HepG2 (cell line): ENCODE measurements around the gene ETFA. TPM values are rescaled to one million over a fixed set of nuclear protein-coding genes. Genes with fewer than 3 reads are reported as not detected.

Experiments
- ATAC-seq: fragments of 200-7000 bp; cut with Tn5 transposase; 3 replicates; pipeline ENCODE4 v1.9.1; 2020; ENCODE audit warnings: mild to moderate bottlenecking, moderate library complexity
- BruUV-seq: library from RNA; stranded (reverse); fragments of 400-500 nt; replicated peaks from 2 replicates; lab custom pipeline; 2021; lab: Mats Ljungman, UMichigan
- CTCF ChIA-PET: fragments of 300-600 bp; formaldehyde crosslinking; extraction: SDS; loops from one replicate; lab custom pipeline; 2021; ENCODE audit warnings: low total read pairs, inconsistent platforms, low intra/inter-chr PET ratio; lab: Yijun Ruan, JAX
- POLR2A ChIA-PET: fragments of 350-600 bp; sonication (Branson Sonifier 250); formaldehyde crosslinking; loops from one replicate; lab custom pipeline; 2020; ENCODE audit warnings: antibody characterized with exemption, inconsistent platforms; lab: Yijun Ruan, JAX
- DNase-seq: peaks from one replicate; pipeline ENCODE4 v3.0.0-alpha.2; 2015; ENCODE audit warnings: low spot score
- FAIRE-seq: peaks from 3 replicates; lab custom pipeline; 2011; peaks lifted over from hg19 to GRCh38; lab: Jason Lieb, UNC
- H2AFZ ChIP-seq: one replicate; pipeline ENCODE4 v1.6.1; 2011; ENCODE audit warnings: low read length, inconsistent platforms
- H3K27ac ChIP-seq: fragments of 300-600 bp; 3 replicates; pipeline ENCODE4 v1.8.0; 2011; ENCODE audit warnings: mixed run types, mild to moderate bottlenecking, mixed read lengths, low read length, inconsistent platforms; ENCODE audit not compliant: insufficient read depth; ENCODE audit errors: extremely low read length
- H3K27me3 ChIP-seq, 2 experiments: fragments of 200-600 bp in 1 of 2; 2 replicates in 1 of 2; 3 replicates in 1 of 2; pipeline versions ENCODE4 v1.6.0 to v1.8.0; 2011; ENCODE audit warnings: low read length in 2 of 2, mild to moderate bottlenecking in 2 of 2, moderate library complexity in 2 of 2, inconsistent platforms in 1 of 2; ENCODE audit not compliant: insufficient read depth in 2 of 2, control insufficient read depth in 1 of 2
- H3K36me3 ChIP-seq, 2 experiments: fragments of 200-600 bp in 1 of 2; replicated peaks in 1 of 2; 2 replicates in 1 of 2; 3 replicates in 1 of 2; pipeline versions ENCODE4 v1.5.1 to v1.8.0; 2011; ENCODE audit warnings: low read length in 2 of 2, inconsistent platforms in 1 of 2; ENCODE audit not compliant: insufficient read depth in 2 of 2, control insufficient read depth in 1 of 2
- H3K4me1 ChIP-seq: 2 replicates; pipeline ENCODE4 v1.5.1; 2012; ENCODE audit warnings: low read length, inconsistent platforms; ENCODE audit not compliant: insufficient read depth
- H3K4me2 ChIP-seq: 2 replicates; pipeline ENCODE4 v1.6.0; 2011; ENCODE audit warnings: low read depth, low read length, inconsistent platforms
- H3K4me3 ChIP-seq, 3 experiments: fragments of 200-600 bp in 1 of 3; sonication (generic), shearing (Covaris generic) in 1 of 3; replicated peaks in 1 of 3; 2 replicates each; pipeline ENCODE4 v1.5.1; 2011 to 2016; ENCODE audit warnings: low read length in 3 of 3, inconsistent platforms in 2 of 3, low read depth in 2 of 3, mild to moderate bottlenecking in 2 of 3, control low read depth in 1 of 3, mixed read lengths in 1 of 3; ENCODE audit not compliant: insufficient read depth in 1 of 3
- H3K79me2 ChIP-seq: one replicate; pipeline ENCODE4 v1.6.1; 2011; ENCODE audit warnings: low read length, inconsistent platforms; ENCODE audit not compliant: insufficient read depth
- H3K9ac ChIP-seq: 2 replicates; pipeline ENCODE4 v1.6.0; 2011; ENCODE audit warnings: mild to moderate bottlenecking, low read depth, low read length, inconsistent platforms; ENCODE audit not compliant: insufficient read depth
- H3K9me3 ChIP-seq: 2 replicates; pipeline ENCODE4 v1.5.1; 2012; ENCODE audit warnings: mild to moderate bottlenecking, low read length
- H4K20me1 ChIP-seq: 2 replicates; pipeline ENCODE4 v1.6.0; 2011; ENCODE audit warnings: inconsistent platforms, mild to moderate bottlenecking, low read length, moderate library complexity; ENCODE audit not compliant: insufficient read depth
- MIER3 ChIP-seq: IDR thresholded peaks from 2 replicates; pipeline ENCODE4 v1.6.1; 2016; ENCODE audit warnings: missing compliant biosample characterization, borderline replicate concordance
- NFIC ChIP-seq: IDR thresholded peaks from 2 replicates; pipeline ENCODE4 v1.6.1; 2012; ENCODE audit warnings: mild to moderate bottlenecking, low read length, inconsistent platforms
- SIN3B ChIP-seq: fragments of 150-350 bp; IDR thresholded peaks from 2 replicates; pipeline ENCODE4 v1.6.1; 2014; ENCODE audit warnings: low read length
- TRIM22 ChIP-seq: fragments of 450-650 bp; IDR thresholded peaks from 2 replicates; pipeline ENCODE4 v1.6.1; 2017
- ZFAT ChIP-seq: sonication (generic); formaldehyde crosslinking; conservative IDR thresholded peaks from 2 replicates; pipeline ENCODE4 v1.8.1; 2023; ENCODE audit warnings: missing genetic modification reagents, inconsistent platforms
- ZFP90 ChIP-seq: sonication (generic); formaldehyde crosslinking; IDR thresholded peaks from 2 replicates; pipeline ENCODE4 v1.8.0; 2022; ENCODE audit warnings: missing genetic modification reagents, mild to moderate bottlenecking, inconsistent platforms, borderline replicate concordance
- ZNF512B ChIP-seq: sonication (generic); formaldehyde crosslinking; IDR thresholded peaks from 2 replicates; pipeline ENCODE4 v1.5.1; 2020; ENCODE audit warnings: missing genetic modification reagents, mild to moderate bottlenecking, borderline replicate concordance
- ZNF619 ChIP-seq: sonication (generic); formaldehyde crosslinking; IDR thresholded peaks from 2 replicates; pipeline ENCODE4 v1.4.0; 2020; ENCODE audit warnings: mild to moderate bottlenecking, missing genetic modification reagents
- ZNF713 ChIP-seq: sonication (generic); formaldehyde crosslinking; IDR thresholded peaks from 2 replicates; pipeline ENCODE4 v1.4.0; 2020; ENCODE audit warnings: mild to moderate bottlenecking, missing genetic modification reagents
- ZUFSP ChIP-seq: sonication (generic); formaldehyde crosslinking; IDR thresholded peaks from 2 replicates; pipeline ENCODE4 v1.9.0; 2021; ENCODE audit warnings: missing genetic modification reagents, mild to moderate bottlenecking, borderline replicate concordance
- WGBS: methylation state at CpG from one replicate; pipeline ENCODE4 v1.1.6; 2017; ENCODE audit warnings: low lambda C conversion rate; 5-methylcytosine and 5-hydroxymethylcytosine counted together
- in situ Hi-C: cut with HindIII; loops from 2 replicates; pipeline ENCODE4 v1.10.0; 2017; ENCODE audit warnings: low pct_unique_long_range_greater_than_20kb; ENCODE audit not compliant: extremely low pct_ligation_motif_present
- intact Hi-C: fragments of 100-400 bp; cut with micrococcal nuclease; formaldehyde crosslinking; loops from one replicate; pipeline ENCODE4 v1.10.0; 2022; ENCODE audit not compliant: unreplicated experiment
- polyA plus RNA-seq, 8 experiments: library from polyadenylated mRNA; depleted of rRNA in 3 of 8; stranded (reverse) in 7 of 8; unstranded in 1 of 8; fragments of >200 nt; fragmentation: Illumina TruSeq in 4 of 8; extraction: Trizol in 4 of 8; gene quantifications; 2 replicates each; pipeline versions ENCODE4 v1.2.1 to v1.2.3, GENCODE V29; 2011 to 2016; ENCODE audit warnings: low read depth in 4 of 8, missing spikeins in 1 of 8, mixed read lengths in 1 of 8; ENCODE audit not compliant: insufficient read depth in 1 of 8
- total RNA-seq, 5 experiments: library from RNA; depleted of rRNA; stranded (reverse); fragments of >200 nt; fragmentation: Illumina TruSeq; extraction: Trizol; gene quantifications; 2 replicates each; pipeline ENCODE4 v1.2.3, GENCODE V29; 2016; ENCODE audit warnings: low read depth in 1 of 5
- TF ChIP-seq, protein P1 (sequence below): sonication (generic); formaldehyde crosslinking; IDR thresholded peaks from 2 replicates; pipeline ENCODE4 v1.4.0; 2020; ENCODE audit warnings: missing genetic modification reagents

ETFA gene
- total and polyA plus RNA-seq, 2 of the 13 experiments (the other 11 are each of a cell fraction or from before 2014, with no cell fraction given), result 291 to 396 TPM

GRCh38 chr15:76353903-76354302, 42.6 kb upstream of the ETFA start:
- H3K36me3 ChIP-seq, result no peaks in the 10 kb centered on the region
- in situ Hi-C loops (no loop called here), intact Hi-C loops (no loop called here)
- ChIA-PET CTCF (no interaction called here), POLR2A (no interaction called here)
- H3K79me2 ChIP-seq, result no peaks in the 10 kb centered on the region
- no peak overlapping the region for H3K27ac ChIP-seq
- H3K9me3 ChIP-seq, result no peaks in the 10 kb centered on the region
- no peak overlapping the region for H2AFZ ChIP-seq
- H3K4me3 ChIP-seq, result no peak overlapping the region
- H3K4me1 ChIP-seq, result no peaks in the 10 kb centered on the region
- TF ChIP-seq, protein P1, sequence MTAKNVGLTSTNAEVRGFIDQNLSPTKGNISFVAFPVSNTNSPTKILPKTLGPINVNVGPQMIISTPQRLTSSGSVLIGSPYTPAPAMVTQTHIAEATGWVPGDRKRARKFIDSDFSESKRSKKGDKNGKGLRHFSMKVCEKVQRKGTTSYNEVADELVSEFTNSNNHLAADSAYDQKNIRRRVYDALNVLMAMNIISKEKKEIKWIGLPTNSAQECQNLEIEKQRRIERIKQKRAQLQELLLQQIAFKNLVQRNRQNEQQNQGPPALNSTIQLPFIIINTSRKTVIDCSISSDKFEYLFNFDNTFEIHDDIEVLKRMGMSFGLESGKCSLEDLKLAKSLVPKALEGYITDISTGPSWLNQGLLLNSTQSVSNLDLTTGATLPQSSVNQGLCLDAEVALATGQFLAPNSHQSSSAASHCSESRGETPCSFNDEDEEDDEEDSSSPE (CRISPR knock-in tag), result no peak
- no peak for TF ChIP-seq ZFAT (CRISPR knock-in tag)
- no peak for TF ChIP-seq SIN3B
- TF ChIP-seq NFIC, result no peak
- TF ChIP-seq ZNF713 (CRISPR knock-in tag), result no peak
- TF ChIP-seq TRIM22, result no peak
- no peak for TF ChIP-seq MIER3 (CRISPR knock-in tag)
- TF ChIP-seq ZUFSP, result no peak
- no peak for TF ChIP-seq ZFP90 (CRISPR knock-in tag)
- TF ChIP-seq ZNF619 (CRISPR knock-in tag), result no peak
- TF ChIP-seq ZNF512B (CRISPR knock-in tag), result no peak
- no peak overlapping the region for H3K9ac ChIP-seq
- no peak overlapping the region for H3K4me2 ChIP-seq
- no peak for FAIRE-seq
- H3K27me3 ChIP-seq, result no peaks in the 10 kb centered on the region
- no peak for ATAC-seq
- no peak for DNase-seq
- WGBS, result 95% methylated on average over 10 of the region's 10 CpGs
- H4K20me1 ChIP-seq, result no peaks in the 10 kb centered on the region
- no TSS peak for BruUV-seq
